Thymus (tissue), 11 donors: Measurements from ENCODE around the gene SPATA12. TPM values are rescaled to one million over a fixed set of nuclear protein-coding genes. Genes with fewer than 3 reads are reported as not detected.
A peak's percentile ranks its signal among the peaks of the same experiment; 100 is the strongest.

Source experiments
- DNase-seq, 9 donors: peaks; one replicate each; pipeline ENCODE4 v3.0.0-alpha.2; 2013; ENCODE audit warnings: low spot score in 9 of 9, low read depth in 6 of 9, missing footprints in 1 of 9
- H3K27ac ChIP-seq, 2 donors: one replicate each; pipeline ENCODE4 v1.5.1; 2013; ENCODE audit warnings: control low read depth in 1 of 2, low read depth in 1 of 2, low read length in 1 of 2, mild to moderate bottlenecking in 1 of 2, moderate library complexity in 1 of 2
- H3K27me3 ChIP-seq, 2 donors: one replicate each; pipeline ENCODE4 v1.5.1; 2013; ENCODE audit warnings: low read length in 1 of 2; ENCODE audit not compliant: control insufficient read depth in 2 of 2, insufficient read depth in 1 of 2
- H3K36me3 ChIP-seq, 2 donors: one replicate each; pipeline ENCODE4 v1.5.1; 2013; ENCODE audit warnings: low read length in 1 of 2, mild to moderate bottlenecking in 1 of 2, moderate library complexity in 1 of 2; ENCODE audit not compliant: control insufficient read depth in 2 of 2, insufficient read depth in 2 of 2
- H3K4me1 ChIP-seq, 2 donors: one replicate each; pipeline ENCODE4 v1.5.1; 2013; ENCODE audit warnings: low read length in 2 of 2; ENCODE audit not compliant: control insufficient read depth in 2 of 2, insufficient read depth in 2 of 2
- H3K4me3 ChIP-seq, 2 donors: one replicate each; pipeline ENCODE4 v1.5.1; 2013; ENCODE audit warnings: low read length in 2 of 2, control low read depth in 1 of 2, mild to moderate bottlenecking in 1 of 2
- H3K9me3 ChIP-seq, 2 donors: one replicate each; pipeline ENCODE4 v1.5.1; 2013; ENCODE audit warnings: low read length in 1 of 2, mild to moderate bottlenecking in 1 of 2; ENCODE audit not compliant: control insufficient read depth in 2 of 2, insufficient read depth in 1 of 2
- WGBS: extraction: QIAGEN DNeasy Blood & Tissue Kit; methylation state at CpG from one replicate; pipeline ENCODE4 v1.1.7; 2013; 5-methylcytosine and 5-hydroxymethylcytosine counted together
- polyA plus RNA-seq: library from polyadenylated mRNA; stranded (reverse); fragments of 200-250 nt; gene quantifications from one replicate; pipeline ENCODE4 v1.2.3, GENCODE V29; 2013
- total RNA-seq: library from RNA; stranded (reverse); fragments of 120-200 nt; gene quantifications from one replicate; pipeline ENCODE4 v1.2.4, GENCODE V29; 2013
- donor health status: healthy.

SPATA12 gene
- total and polyA plus RNA-seq, 2 donors = 0.05 to 0.07 TPM

GRCh38 chr3:57046101-57046765 lies 14.2 kb upstream of the SPATA12 start:
- no peaks in the 10 kb centered on the region for H3K27me3 ChIP-seq
- H3K27ac ChIP-seq = peak overlapping the region in 1 of 2 donors; percentile 55
- peaks cover 0 to 10% of the 10 kb centered on the region in 2 donors for H3K4me1 ChIP-seq
- no peaks in the 10 kb centered on the region for H3K36me3 ChIP-seq
- WGBS = 92% methylated on average over 7 of the region's 7 CpGs
- no peak overlapping the region for H3K4me3 ChIP-seq
- no peaks in the 10 kb centered on the region for H3K9me3 ChIP-seq
- DNase-seq = no peak

GRCh38 chr3:57048052-57048671 lies 12.3 kb upstream of the SPATA12 start:
- peak in 1 of 9 donors; percentile 11 for DNase-seq
- peaks cover 0 to 10% of the 10 kb centered on the region in 2 donors for H3K4me1 ChIP-seq
- no peaks in the 10 kb centered on the region for H3K9me3 ChIP-seq
- H3K4me3 ChIP-seq = no peak overlapping the region
- no peaks in the 10 kb centered on the region for H3K27me3 ChIP-seq
- H3K27ac ChIP-seq = peak overlapping the region; percentile 22 to 61
- no peaks in the 10 kb centered on the region for H3K36me3 ChIP-seq
- WGBS = 63% methylated on average over 8 of the region's 8 CpGs

- H3K9me3 ChIP-seq = no peaks in the 10 kb centered on the region
- no peak for DNase-seq
- H3K4me3 ChIP-seq = no peak overlapping the region
These were observed 11.7 kb upstream of the SPATA12 start for GRCh38 chr3:57048728-57049127.

GRCh38 chr3:57052662-57053061 lies 7.8 kb upstream of the SPATA12 start:
- 97% methylated on average over 5 of the region's 5 CpGs for WGBS
- DNase-seq = no peak
- Histone ChIP-seq H3K27ac (no peak overlapping the region), H3K36me3 (no peaks in the 10 kb centered on the region), H3K27me3 (no peaks in the 10 kb centered on the region), H3K9me3 (no peaks in the 10 kb centered on the region), H3K4me3 (no peak overlapping the region), H3K4me1 (peaks cover 0 to 5% of the 10 kb centered on the region in 2 donors)

More at GRCh38 chr3:57048728-57049127, 11.7 kb upstream of the SPATA12 start:
- H3K27ac ChIP-seq = peak overlapping the region; percentile 22 to 33
- no peaks in the 10 kb centered on the region for H3K36me3 ChIP-seq
- 58% methylated on average over 4 of the region's 4 CpGs for WGBS
- H3K4me1 ChIP-seq = peaks cover 0 to 10% of the 10 kb centered on the region in 2 donors
- H3K27me3 ChIP-seq = no peaks in the 10 kb centered on the region

- 96% methylated on average over 6 of the region's 6 CpGs for WGBS
These were observed 7.3 kb upstream of the SPATA12 start for GRCh38 chr3:57053122-57053521.

GRCh38 chr3:57057351-57057750 lies 3.1 kb upstream of the SPATA12 start:
- Histone ChIP-seq H3K4me3 (no peak overlapping the region), H3K27ac (no peak overlapping the region), H3K4me1 (peaks cover 0 to 3% of the 10 kb centered on the region in 2 donors), H3K9me3 (no peaks in the 10 kb centered on the region), H3K36me3 (no peaks in the 10 kb centered on the region), H3K27me3 (no peaks in the 10 kb centered on the region)
- DNase-seq = no peak
- 62% methylated on average over 6 of the region's 6 CpGs for WGBS

More at GRCh38 chr3:57053122-57053521, 7.3 kb upstream of the SPATA12 start:
- no peaks in the 10 kb centered on the region for H3K9me3 ChIP-seq
- no peak overlapping the region for H3K27ac ChIP-seq
- peaks cover 0 to 5% of the 10 kb centered on the region in 2 donors for H3K4me1 ChIP-seq
- no peak for DNase-seq
- no peaks in the 10 kb centered on the region for H3K36me3 ChIP-seq
- H3K27me3 ChIP-seq = no peaks in the 10 kb centered on the region
- no peak overlapping the region for H3K4me3 ChIP-seq

- H3K27ac ChIP-seq = no peak overlapping the region
- peaks cover 0 to 3% of the 10 kb centered on the region in 2 donors for H3K4me1 ChIP-seq
- 67% methylated on average over 3 of the region's 3 CpGs for WGBS
- H3K27me3 ChIP-seq = no peaks in the 10 kb centered on the region
- H3K9me3 ChIP-seq = no peaks in the 10 kb centered on the region
- no peak for DNase-seq
- H3K4me3 ChIP-seq = no peak overlapping the region
- no peaks in the 10 kb centered on the region for H3K36me3 ChIP-seq
These were observed 1.1 kb upstream of the SPATA12 start for GRCh38 chr3:57059411-57059810.

GRCh38 chr3:57061556-57061955 lies 1.1 kb downstream of the SPATA12 start:
- Histone ChIP-seq H3K36me3 (no peaks in the 10 kb centered on the region), H3K4me1 (peaks cover 0 to 3% of the 10 kb centered on the region in 2 donors), H3K4me3 (no peak overlapping the region), H3K9me3 (no peaks in the 10 kb centered on the region), H3K27me3 (no peaks in the 10 kb centered on the region), H3K27ac (no peak overlapping the region)
- no peak for DNase-seq
- WGBS = 96% methylated on average over 3 of the region's 3 CpGs

GRCh38 chr3:57062101-57062631 lies 1.7 kb downstream of the SPATA12 start:
- DNase-seq = no peak
- Histone ChIP-seq H3K27ac (no peak overlapping the region), H3K4me1 (peaks cover 0 to 3% of the 10 kb centered on the region in 2 donors), H3K4me3 (no peak overlapping the region), H3K27me3 (no peaks in the 10 kb centered on the region), H3K36me3 (no peaks in the 10 kb centered on the region), H3K9me3 (no peaks in the 10 kb centered on the region)
- 46% methylated on average over 9 of the region's 9 CpGs for whole genome bisulfite sequencing
